H1 (cell line): Measurements from ENCODE around the gene DAB2IP. TPM values are rescaled to one million over a fixed set of nuclear protein-coding genes. Genes with fewer than 3 reads are reported as not detected.

Experiments
- JUND ChIP-seq: IDR thresholded peaks from 2 replicates; pipeline ENCODE4 v1.6.1; 2011; ENCODE audit warnings: mild to moderate bottlenecking, improper control_type of control experiment, low read length
- SAP30 ChIP-seq: fragments of 300-600 bp; sonication (generic); IDR thresholded peaks from 2 replicates; pipeline ENCODE4 v1.7.1; 2012; ENCODE audit warnings: low read length, moderate library complexity, mild to moderate bottlenecking, inconsistent platforms; ENCODE audit not compliant: insufficient read depth, insufficient replicate concordance
- SIX5 ChIP-seq: IDR thresholded peaks from 2 replicates; pipeline ENCODE4 v1.6.1; 2011; ENCODE audit warnings: mild to moderate bottlenecking, low read depth, low read length
- SUZ12 ChIP-seq: fragments of 200-600 bp; sonication (generic); IDR thresholded peaks from 2 replicates; pipeline ENCODE4 v1.6.1; 2012; ENCODE audit warnings: mild to moderate bottlenecking, inconsistent platforms, low read length, moderate library complexity, mixed read lengths
- polyA plus RNA-seq, 7 experiments: library from polyadenylated mRNA; depleted of rRNA in 3 of 7; stranded (reverse) in 5 of 7; unstranded in 2 of 7; fragments of >200 nt in 5 of 7; fragments of 200-250 nt in 2 of 7; gene quantifications; 1 replicate in 5 of 7; 2 replicates in 1 of 7; 4 replicates in 1 of 7; pipeline versions ENCODE4 v1.2.1 to v1.2.3, GENCODE V29; 2011 to 2013; ENCODE audit warnings: missing spikeins in 2 of 7, mixed read lengths in 2 of 7
- total RNA-seq: library from RNA; stranded (reverse); fragmentation: NEBNext Ultra II Directional; extraction: Animal tissue kit (Norgen Biotek cat#: 25700); gene quantifications from 2 replicates; pipeline ENCODE4 v1.2.1, GENCODE V29; 2021

Gene DAB2IP
- total and polyA plus RNA-seq, 2 of the 8 experiments (the other 6 are each of a cell fraction or from before 2014, with no cell fraction given) = 19.7 to 39.5 TPM

DNA sequence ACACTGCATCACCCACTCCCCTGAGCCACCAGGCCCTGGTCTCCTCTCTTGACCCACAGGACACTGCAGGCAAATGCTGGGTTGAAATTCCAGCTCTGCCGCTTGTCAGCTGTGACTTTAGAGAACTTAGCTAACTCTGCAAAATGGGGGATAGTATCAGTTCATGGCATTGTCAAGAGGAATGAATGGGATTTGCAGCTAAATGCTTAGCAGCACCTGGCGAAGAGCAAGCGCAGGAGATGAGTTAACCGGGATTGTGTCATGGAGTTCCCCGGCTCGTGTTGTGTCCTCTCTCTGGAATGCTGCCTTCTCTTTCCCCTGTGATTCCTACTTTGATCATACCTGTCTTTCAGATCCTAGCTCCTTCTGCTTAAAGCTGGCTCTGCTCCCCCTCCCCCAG is 67.1 kb downstream of the DAB2IP start (continued):
- TF ChIP-seq SAP30 (no peak), JUND (no peak), SUZ12 (no peak), SIX5 (no peak)
